ENCODE data around the gene SEPTIN11. TPM values are rescaled to one million over a fixed set of nuclear protein-coding genes. Genes with fewer than 3 reads are reported as not detected.

Gene SEPTIN11
- total RNA-seq, 1 experiment from 2014 or later: 45.1 TPM

DNA sequence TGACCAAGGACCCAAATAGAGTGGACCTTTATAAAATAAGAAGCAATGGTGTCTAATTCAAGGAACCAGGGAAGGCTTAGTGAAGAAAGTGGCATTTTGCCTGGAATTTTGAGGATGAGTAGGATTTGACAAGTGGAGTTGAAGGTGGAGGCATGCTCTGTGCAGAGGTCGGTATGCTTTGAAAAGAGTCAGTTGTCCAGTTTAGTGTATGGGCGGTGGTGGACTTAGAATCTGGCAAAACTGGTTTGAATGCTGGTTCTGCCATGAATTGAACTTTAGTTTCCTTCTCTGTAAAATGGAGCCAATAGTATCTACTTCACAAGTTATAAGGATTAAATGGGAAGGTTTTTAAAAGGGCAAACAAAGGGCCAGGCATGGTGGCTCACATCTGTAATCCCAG, 29.7 kb downstream of the SEPTIN11 start:
- Histone ChIP-seq H3K4me1 (ENCODE audit: low read length) (no peaks in the 10 kb centered on the region), H3K9me2 (replicated peaks; ENCODE audit: insufficient read depth, low read length) (no peaks in the 10 kb centered on the region), H3K27ac (ENCODE audit: low read length) (no peak overlapping the region), H4K20me1 (ENCODE audit: insufficient read depth, low read depth, low read length) (no peaks in the 10 kb centered on the region), H3K9ac (ENCODE audit: low read length) (no peak overlapping the region), H3K4me3 (ENCODE audit: low read length) (no peak overlapping the region), H3K4me2 (ENCODE audit: low read depth, low read length, poor library complexity, severe bottlenecking) (no peak overlapping the region), H2AFZ (ENCODE audit: low read length) (no peak overlapping the region), H3K36me3 (ENCODE audit: insufficient read depth, low read length) (no peaks in the 10 kb centered on the region), H3K9me3 (ENCODE audit: low read length) (no peaks in the 10 kb centered on the region), H3K27me3 (ENCODE audit: low read length) (no peaks in the 10 kb centered on the region), H3K79me2 (ENCODE audit: low read length) (peaks cover 32% of the 10 kb centered on the region; the same call in 1 of the 2 replicates)
- no peak for DNase-seq

DNA sequence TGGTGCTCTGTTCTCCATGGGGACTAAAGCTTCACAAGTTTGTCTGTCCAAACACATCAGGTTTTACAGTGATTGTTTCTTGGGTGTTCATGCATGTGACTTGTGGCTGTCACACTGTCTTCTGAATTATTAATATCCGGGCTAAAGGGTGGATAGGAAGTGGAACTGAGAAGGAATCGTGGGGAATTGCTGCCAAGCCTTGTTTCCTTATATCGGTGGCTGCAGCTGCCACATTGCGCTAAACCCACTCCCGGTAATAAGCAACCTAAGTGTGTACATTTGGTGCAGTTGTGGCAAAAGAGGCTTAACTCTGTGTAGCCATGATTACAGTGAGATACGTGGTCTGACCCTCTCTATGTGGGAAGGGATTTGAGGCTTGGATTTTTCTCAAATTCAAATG, 30.7 kb downstream of the SEPTIN11 start:
- Histone ChIP-seq H3K4me3 (ENCODE audit: low read length) (no peak overlapping the region), H3K4me1 (ENCODE audit: low read length) (no peaks in the 10 kb centered on the region), H3K27me3 (ENCODE audit: low read length) (no peaks in the 10 kb centered on the region), H4K20me1 (ENCODE audit: insufficient read depth, low read depth, low read length) (no peaks in the 10 kb centered on the region), H3K4me2 (ENCODE audit: low read depth, low read length, poor library complexity, severe bottlenecking) (no peak overlapping the region), H3K36me3 (ENCODE audit: insufficient read depth, low read length) (no peaks in the 10 kb centered on the region), H3K79me2 (ENCODE audit: low read length) (peaks cover 34% of the 10 kb centered on the region; the same call in 1 of the 2 replicates), H3K27ac (ENCODE audit: low read length) (no peak overlapping the region), H3K9me2 (replicated peaks; ENCODE audit: insufficient read depth, low read length) (no peaks in the 10 kb centered on the region), H2AFZ (ENCODE audit: low read length) (no peak overlapping the region), H3K9me3 (ENCODE audit: low read length) (no peaks in the 10 kb centered on the region), H3K9ac (ENCODE audit: low read length) (no peak overlapping the region)
- no peak for DNase-seq

- Histone ChIP-seq H4K20me1 (ENCODE audit: insufficient read depth, low read depth, low read length) (no peaks in the 10 kb centered on the region), H3K4me2 (ENCODE audit: low read depth, low read length, poor library complexity, severe bottlenecking) (no peak overlapping the region), H3K4me1 (ENCODE audit: low read length) (no peaks in the 10 kb centered on the region), H3K9me2 (replicated peaks; ENCODE audit: insufficient read depth, low read length) (no peaks in the 10 kb centered on the region), H3K4me3 (ENCODE audit: low read length) (no peak overlapping the region), H3K27ac (ENCODE audit: low read length) (no peak overlapping the region), H3K36me3 (ENCODE audit: insufficient read depth, low read length) (no peaks in the 10 kb centered on the region), H2AFZ (ENCODE audit: low read length) (no peak overlapping the region), H3K79me2 (ENCODE audit: low read length) (peaks cover 44% of the 10 kb centered on the region; the same call in 1 of the 2 replicates), H3K9ac (ENCODE audit: low read length) (no peak overlapping the region), H3K9me3 (ENCODE audit: low read length) (no peaks in the 10 kb centered on the region), H3K27me3 (ENCODE audit: low read length) (no peaks in the 10 kb centered on the region)
- no peak for DNase-seq
These were observed 32.1 kb downstream of the SEPTIN11 start for GRCh38 chr4:76981644-76982043.

- Histone ChIP-seq H3K9me3 (ENCODE audit: low read length) (no peaks in the 10 kb centered on the region), H3K27me3 (ENCODE audit: low read length) (no peaks in the 10 kb centered on the region), H3K27ac (ENCODE audit: low read length) (no peak overlapping the region), H3K79me2 (ENCODE audit: low read length) (peaks cover 45% of the 10 kb centered on the region; the same call in 1 of the 2 replicates), H3K4me2 (ENCODE audit: low read depth, low read length, poor library complexity, severe bottlenecking) (no peak overlapping the region), H2AFZ (ENCODE audit: low read length) (no peak overlapping the region), H3K9ac (ENCODE audit: low read length) (no peak overlapping the region), H3K36me3 (ENCODE audit: insufficient read depth, low read length) (no peaks in the 10 kb centered on the region), H4K20me1 (ENCODE audit: insufficient read depth, low read depth, low read length) (no peaks in the 10 kb centered on the region), H3K9me2 (replicated peaks; ENCODE audit: insufficient read depth, low read length) (no peaks in the 10 kb centered on the region), H3K4me3 (ENCODE audit: low read length) (no peak overlapping the region), H3K4me1 (ENCODE audit: low read length) (no peaks in the 10 kb centered on the region)
- no peak for DNase-seq
These were observed 33.4 kb downstream of the SEPTIN11 start for GRCh38 chr4:76982638-76983584.

- Histone ChIP-seq H3K9me2 (replicated peaks; ENCODE audit: insufficient read depth, low read length) (no peaks in the 10 kb centered on the region), H2AFZ (ENCODE audit: low read length) (no peak overlapping the region), H3K4me1 (ENCODE audit: low read length) (no peaks in the 10 kb centered on the region), H3K79me2 (ENCODE audit: low read length) (peaks cover 37% of the 10 kb centered on the region; the same call in 1 of the 2 replicates), H3K27ac (ENCODE audit: low read length) (no peak overlapping the region), H4K20me1 (ENCODE audit: insufficient read depth, low read depth, low read length) (no peaks in the 10 kb centered on the region), H3K9me3 (ENCODE audit: low read length) (no peaks in the 10 kb centered on the region), H3K27me3 (ENCODE audit: low read length) (no peaks in the 10 kb centered on the region), H3K4me3 (ENCODE audit: low read length) (no peak overlapping the region), H3K4me2 (ENCODE audit: low read depth, low read length, poor library complexity, severe bottlenecking) (no peak overlapping the region), H3K36me3 (ENCODE audit: insufficient read depth, low read length) (no peaks in the 10 kb centered on the region), H3K9ac (ENCODE audit: low read length) (no peak overlapping the region)
- no peak for DNase-seq
These were observed 34.6 kb downstream of the SEPTIN11 start for GRCh38 chr4:76984127-76984526.

GRCh38 chr4:76984788-76985211, 35.2 kb downstream of the SEPTIN11 start:
- Histone ChIP-seq H3K27me3 (ENCODE audit: low read length) (no peaks in the 10 kb centered on the region), H3K4me3 (ENCODE audit: low read length) (no peak overlapping the region), H3K79me2 (ENCODE audit: low read length) (peaks cover 37% of the 10 kb centered on the region; the same call in 1 of the 2 replicates), H3K27ac (ENCODE audit: low read length) (no peak overlapping the region), H3K4me2 (ENCODE audit: low read depth, low read length, poor library complexity, severe bottlenecking) (no peak overlapping the region), H4K20me1 (ENCODE audit: insufficient read depth, low read depth, low read length) (no peaks in the 10 kb centered on the region), H3K9me3 (ENCODE audit: low read length) (no peaks in the 10 kb centered on the region), H3K36me3 (ENCODE audit: insufficient read depth, low read length) (no peaks in the 10 kb centered on the region), H2AFZ (ENCODE audit: low read length) (no peak overlapping the region), H3K9ac (ENCODE audit: low read length) (no peak overlapping the region), H3K9me2 (replicated peaks; ENCODE audit: insufficient read depth, low read length) (no peaks in the 10 kb centered on the region), H3K4me1 (ENCODE audit: low read length) (no peaks in the 10 kb centered on the region)
- no peak for DNase-seq

GRCh38 chr4:76987153-76987591, 37.6 kb downstream of the SEPTIN11 start:
- Histone ChIP-seq H3K4me1 (ENCODE audit: low read length) (no peaks in the 10 kb centered on the region), H3K4me2 (ENCODE audit: low read depth, low read length, poor library complexity, severe bottlenecking) (no peak overlapping the region), H4K20me1 (ENCODE audit: insufficient read depth, low read depth, low read length) (no peaks in the 10 kb centered on the region), H3K27me3 (ENCODE audit: low read length) (no peaks in the 10 kb centered on the region), H3K79me2 (ENCODE audit: low read length) (peaks cover 28% of the 10 kb centered on the region; the same call in 1 of the 2 replicates), H3K9ac (ENCODE audit: low read length) (no peak overlapping the region), H3K36me3 (ENCODE audit: insufficient read depth, low read length) (no peaks in the 10 kb centered on the region), H3K27ac (ENCODE audit: low read length) (no peak overlapping the region), H2AFZ (ENCODE audit: low read length) (no peak overlapping the region), H3K9me3 (ENCODE audit: low read length) (no peaks in the 10 kb centered on the region), H3K4me3 (ENCODE audit: low read length) (no peak overlapping the region), H3K9me2 (replicated peaks; ENCODE audit: insufficient read depth, low read length) (no peaks in the 10 kb centered on the region)
- no peak for DNase-seq

DNA sequence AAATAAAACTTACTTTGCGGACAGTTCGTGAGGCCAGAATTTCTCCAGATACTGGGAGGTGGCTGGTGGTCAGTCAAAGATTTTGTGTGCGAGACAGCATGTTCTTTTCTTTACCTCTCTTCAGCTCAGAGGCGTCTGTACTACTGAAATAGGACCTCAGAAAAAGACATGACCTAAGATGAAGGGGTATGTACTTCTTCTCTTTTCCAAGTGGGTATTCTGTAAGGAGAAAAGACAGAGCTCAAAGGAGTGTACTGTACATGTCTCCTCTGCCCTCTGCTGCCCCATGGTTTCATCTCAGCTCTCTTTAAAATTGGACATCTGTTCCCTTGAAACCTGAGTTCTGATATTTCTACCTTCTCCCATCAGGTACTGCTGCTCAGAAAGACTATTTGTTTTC, 38.1 kb downstream of the SEPTIN11 start:
- peaks cover 33% of the 10 kb centered on the region for H3K79me2 ChIP-seq (ENCODE audit: low read length)

More for the DNA sequence above, 38.1 kb downstream of the SEPTIN11 start:
- no peak overlapping the region for H3K4me3 ChIP-seq (ENCODE audit: low read length)
- H3K4me1 ChIP-seq (ENCODE audit: low read length): no peaks in the 10 kb centered on the region
- no peak for DNase-seq
- H3K9ac ChIP-seq (ENCODE audit: low read length): no peak overlapping the region
- H3K27me3 ChIP-seq (ENCODE audit: low read length): no peaks in the 10 kb centered on the region
- no peak overlapping the region for H2AFZ ChIP-seq (ENCODE audit: low read length)
- no peaks in the 10 kb centered on the region for H3K36me3 ChIP-seq (ENCODE audit: insufficient read depth, low read length)
- H3K4me2 ChIP-seq (ENCODE audit: low read depth, low read length, poor library complexity, severe bottlenecking): no peak overlapping the region
- no peaks in the 10 kb centered on the region for H4K20me1 ChIP-seq (ENCODE audit: insufficient read depth, low read depth, low read length)
- no peaks in the 10 kb centered on the region for H3K9me3 ChIP-seq (ENCODE audit: low read length)
- H3K27ac ChIP-seq (ENCODE audit: low read length): no peak overlapping the region
- H3K9me2 ChIP-seq (replicated peaks; ENCODE audit: insufficient read depth, low read length): no peaks in the 10 kb centered on the region
